NCI-H526 (cell line): ENCODE measurements around the gene TIMP1.

Experiments
- DNase-seq, 2 experiments: peaks; one replicate each; lab custom pipeline; 2025; lab: John Stamatoyannopoulos, UW

Gene TIMP1

GRCh38 chrX:47634871-47635575 is 52.8 kb downstream of the TIMP1 start:
- DNase-seq, result no peak
